Stimulated activated CD8-positive, alpha-beta memory T cell treated with anti-CD3 and anti-CD28 coated beads, Interleukin-7, amount 100 ng/mL, for 4 hours (primary cell): ENCODE measurements around the gene KRTAP10-3.
"Not testable (repeated sequence)": the region's sequence is repeated elsewhere in the genome, so short reads cannot be mapped to it uniquely, and the experiment has no call there.

ENCODE experiments used
- DNase-seq, 2 donors: peaks; one replicate each; pipeline ENCODE4 v3.0.0-alpha.2; 2020; ENCODE audit warnings: low read depth in 2 of 2

KRTAP10-3 gene

DNA sequence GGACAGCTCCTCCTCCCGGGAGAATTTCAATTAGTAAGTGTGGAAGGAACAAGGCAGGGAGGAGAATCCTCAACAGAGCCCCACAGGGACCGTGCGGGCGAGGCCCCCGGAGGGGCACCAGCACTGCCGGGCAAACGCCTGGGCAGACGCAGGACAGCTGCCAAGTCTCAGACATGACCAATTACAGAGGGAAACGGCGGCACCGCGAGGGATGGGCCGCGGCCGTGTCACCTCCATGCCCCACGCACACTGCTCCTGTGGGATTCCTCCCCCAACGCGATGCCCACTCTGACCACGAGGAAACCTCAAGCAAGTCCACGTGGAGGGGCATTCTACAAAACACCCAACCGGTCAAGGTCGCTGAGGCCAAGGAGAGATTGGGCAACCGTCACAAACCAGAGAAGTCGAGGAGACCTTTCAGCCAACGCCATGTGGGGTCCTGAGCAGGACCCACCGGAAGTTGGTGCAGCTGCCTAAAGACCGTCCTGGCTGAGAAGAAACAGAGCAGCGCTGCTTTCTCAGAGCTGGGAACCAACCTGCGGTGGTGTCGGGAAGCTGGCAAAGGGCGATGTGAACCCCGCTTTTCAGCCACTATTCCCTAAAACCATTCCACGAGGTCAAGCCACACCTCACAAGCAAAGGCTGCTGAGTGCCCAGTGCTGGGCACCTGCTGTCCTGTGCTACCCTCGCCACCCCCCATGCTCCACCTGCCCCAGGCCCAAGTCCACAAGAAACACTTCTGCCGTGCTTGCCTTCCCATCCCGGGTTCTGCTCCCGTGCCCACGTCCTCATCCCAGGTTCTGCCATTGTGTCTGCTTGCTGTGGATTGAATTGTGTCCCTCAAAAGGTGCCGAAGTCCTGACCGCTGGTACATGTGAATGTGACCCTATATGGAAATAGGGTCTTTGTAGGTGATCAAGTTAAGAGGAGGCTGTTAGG lies 13.5 kb upstream of the KRTAP10-3 start:
- DNase-seq: no peak

DNA sequence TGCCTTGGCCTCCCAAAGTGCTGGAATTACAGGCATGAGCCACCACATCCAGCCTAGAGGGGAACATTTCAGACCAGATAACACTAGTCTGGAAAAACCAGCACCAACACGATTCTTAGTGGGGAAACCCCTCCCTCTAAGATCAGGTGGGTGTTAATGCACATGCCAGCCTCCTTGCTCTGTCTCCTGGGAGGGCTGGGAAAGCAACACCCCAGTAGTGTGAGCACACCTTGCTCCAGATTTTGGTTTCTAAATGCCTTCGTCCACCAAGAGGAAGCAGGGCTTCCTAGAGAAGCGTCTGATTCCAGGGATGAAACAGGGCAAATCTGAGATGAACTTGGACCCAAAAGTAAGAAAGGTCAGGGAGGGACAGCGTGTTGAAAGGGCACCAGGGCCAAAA lies 12.7 kb upstream of the KRTAP10-3 start:
- no peak for DNase-seq

DNA sequence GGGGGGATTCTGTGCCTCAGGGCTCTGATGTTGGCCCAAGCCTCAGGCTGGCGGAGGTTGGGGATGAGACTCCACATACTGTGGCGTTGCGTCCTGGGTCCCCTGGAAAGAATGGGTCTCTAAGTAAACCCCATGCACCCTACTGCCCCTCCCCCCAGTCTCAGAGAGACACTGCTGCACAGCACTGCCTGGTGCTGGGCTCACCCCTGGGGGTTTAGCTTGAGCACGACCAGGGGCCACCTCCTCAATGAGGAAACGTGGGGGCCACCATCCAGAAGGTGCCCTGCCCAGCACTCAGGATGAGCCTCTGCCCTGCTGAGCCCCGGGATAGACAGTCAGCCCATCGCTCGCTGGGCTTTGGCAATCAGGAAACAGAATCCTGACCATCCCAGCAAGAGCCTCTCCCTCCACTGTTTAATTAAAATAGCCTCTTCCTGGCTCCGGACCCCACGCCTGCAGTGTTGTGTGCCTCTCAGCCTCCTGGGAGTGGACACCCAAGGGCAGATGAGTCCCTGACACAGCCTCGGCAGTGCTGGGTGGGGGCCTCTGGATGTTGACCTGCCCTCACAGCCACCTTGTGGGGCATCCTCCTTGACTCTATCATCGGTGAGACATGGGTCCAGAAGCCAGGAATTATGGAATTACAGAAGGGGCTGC lies 11.4 kb upstream of the KRTAP10-3 start:
- DNase-seq: no peak

DNA sequence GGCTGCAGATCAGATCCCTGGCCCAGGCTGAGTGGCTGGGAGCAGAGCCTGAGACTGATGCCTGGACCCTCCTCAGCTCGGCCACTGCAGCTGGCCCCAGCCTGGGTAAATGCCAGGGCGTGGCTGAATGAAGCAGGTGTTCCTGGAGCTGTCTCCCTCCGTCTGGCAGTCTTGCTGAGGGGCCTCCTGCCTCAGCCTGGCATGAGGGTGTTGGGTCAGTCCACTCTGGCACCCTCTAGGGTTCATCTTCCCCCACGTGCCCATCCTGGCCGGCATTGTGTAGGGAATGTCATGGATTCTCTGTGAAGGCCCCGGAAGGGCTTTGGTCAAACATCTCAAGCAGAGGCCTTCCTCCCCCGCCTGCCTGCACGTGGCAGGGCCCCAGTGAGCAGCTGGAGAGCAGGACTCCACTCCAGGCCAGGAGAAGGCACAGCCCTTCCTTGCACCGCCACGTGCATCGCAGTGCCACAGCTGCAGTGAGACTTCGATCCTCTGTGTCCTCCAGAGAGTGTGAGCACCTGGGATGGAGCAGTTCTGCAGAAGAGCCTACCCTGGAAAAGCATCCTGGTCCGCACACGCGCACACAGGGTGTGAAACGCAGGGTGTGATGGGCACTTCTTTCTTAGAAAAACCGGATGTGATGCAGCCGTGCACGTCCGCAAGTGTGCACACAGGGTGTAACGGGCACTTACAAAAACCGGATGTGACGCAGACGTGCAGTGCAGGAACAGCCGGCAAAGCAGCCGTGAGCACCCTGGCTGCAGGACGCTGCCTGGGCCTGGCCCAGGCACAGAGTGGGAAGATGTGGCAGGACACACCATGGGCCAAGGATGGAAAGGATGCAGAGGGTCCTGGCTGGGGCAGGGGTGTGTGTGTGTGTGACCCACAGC lies 10.3 kb upstream of the KRTAP10-3 start:
- DNase-seq: no peak

DNA sequence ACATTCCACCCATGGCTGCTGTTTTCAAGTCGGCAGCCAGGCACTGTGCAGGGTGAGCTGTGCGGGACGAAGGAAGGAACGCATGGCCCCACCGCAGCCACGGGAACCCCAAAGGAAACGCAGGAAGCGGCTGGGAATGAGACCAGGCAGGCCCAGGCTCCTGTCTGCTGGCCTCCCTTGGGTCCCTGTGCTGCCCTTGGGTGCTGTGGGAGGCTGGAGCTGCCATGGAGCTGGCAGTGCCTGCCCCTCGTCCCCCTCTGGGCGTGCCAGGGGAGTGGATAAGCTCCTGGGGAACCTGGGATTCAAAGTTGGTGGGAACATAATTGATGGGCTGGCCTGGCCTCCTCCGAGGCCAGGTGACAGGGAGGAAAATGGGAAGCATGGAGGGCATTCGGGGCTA lies 9.7 kb upstream of the KRTAP10-3 start:
- no peak for DNase-seq

DNA sequence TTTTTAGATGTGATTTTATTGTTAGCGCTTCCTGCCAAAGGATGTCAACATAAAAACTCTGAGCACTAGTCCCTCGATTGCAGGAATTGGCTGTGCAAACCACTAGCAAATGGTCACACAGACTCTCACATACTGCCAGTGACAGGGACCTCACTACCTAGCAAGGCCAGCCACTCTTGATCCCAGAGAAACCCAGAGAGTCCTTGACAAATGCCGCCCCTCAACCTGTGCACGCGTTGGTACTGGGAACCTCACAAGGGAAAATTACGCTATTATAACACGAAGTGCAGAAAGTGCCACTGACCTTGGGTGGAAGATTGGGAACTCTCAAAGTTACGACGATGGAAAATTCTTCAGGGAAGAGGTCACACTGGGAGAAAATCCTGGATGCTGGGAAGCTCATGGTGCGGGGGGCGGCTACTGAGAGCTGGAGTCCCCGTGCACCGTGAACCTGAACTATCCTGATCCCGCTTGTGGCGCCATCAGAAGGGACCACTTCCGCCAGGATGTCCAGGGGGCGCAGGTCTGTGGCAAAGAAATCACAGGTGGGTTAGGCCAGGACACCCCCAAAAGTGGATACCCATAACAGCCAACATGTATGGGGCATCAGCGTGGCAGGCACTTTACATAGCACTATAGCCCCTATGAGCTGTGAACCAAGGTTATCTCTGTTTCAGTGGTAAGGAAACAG lies 9.0 kb upstream of the KRTAP10-3 start:
- no peak for DNase-seq

DNA sequence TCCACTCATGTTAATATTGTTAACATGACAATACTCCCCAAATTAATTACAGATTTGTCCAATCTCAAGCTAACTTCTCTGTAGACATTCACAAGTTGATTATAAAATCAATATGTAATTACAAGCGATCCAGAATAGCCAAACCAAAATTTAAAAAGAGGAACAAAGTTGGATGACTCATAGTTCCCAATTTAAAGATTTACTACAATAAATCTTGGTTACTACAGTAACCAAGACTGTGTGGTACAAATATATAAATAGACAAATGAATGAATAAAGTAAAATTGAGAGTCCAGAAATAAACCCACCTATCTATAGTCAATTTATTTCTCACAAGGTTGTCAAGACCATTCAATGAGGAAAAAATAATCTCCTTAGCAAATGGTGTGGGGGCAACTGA lies 7.8 kb upstream of the KRTAP10-3 start:
- no peak for DNase-seq

DNA sequence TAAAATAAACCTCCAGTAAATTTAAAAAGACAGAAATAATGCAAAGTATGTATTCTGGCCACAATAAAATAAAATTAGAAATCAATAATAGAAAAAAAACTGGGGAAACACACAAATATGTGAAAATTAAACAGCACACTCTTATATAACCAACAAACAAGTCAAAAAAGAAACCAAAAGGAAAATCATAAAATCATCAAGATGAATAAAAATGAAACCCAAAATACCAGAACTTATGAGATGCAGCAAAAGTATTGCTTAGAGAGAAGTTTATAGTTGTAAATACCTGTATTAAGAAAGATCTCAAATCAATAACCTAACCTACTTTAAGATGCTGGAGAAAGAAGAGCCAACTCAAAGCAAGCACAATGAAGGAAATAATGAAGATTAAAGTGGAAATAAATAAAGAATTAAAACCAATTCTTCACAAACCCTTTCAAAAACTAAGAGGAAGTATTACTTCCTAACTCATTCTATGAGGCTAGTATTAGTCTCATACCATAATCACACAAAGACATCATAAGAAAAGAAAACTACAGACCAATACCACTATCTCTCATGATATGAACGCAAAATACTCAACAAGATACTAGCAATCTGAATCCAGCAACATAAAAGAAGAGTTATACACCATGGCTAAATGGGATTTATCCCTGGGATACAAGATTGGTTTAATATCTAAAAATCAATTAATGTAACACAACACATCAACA lies 6.4 kb upstream of the KRTAP10-3 start:
- DNase-seq: no peak

DNA sequence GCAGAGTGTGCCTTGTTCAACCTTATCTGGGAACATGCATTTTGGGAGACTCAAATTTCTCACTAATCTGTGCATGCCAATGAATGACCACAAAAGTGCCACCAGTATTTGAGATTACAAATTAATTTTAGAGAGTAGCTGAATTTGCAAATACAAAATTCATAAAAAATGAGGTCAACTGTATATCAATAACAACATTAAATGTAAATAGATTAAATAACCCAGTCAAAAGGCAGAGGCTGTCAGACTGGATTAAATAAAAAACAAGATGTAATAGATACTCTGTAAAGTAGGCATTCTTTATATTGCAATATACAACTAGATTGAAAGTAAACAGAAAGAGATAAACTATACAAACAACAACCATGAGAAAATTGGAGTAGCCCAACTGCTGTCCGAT lies 5.5 kb upstream of the KRTAP10-3 start:
- DNase-seq: no peak

DNA sequence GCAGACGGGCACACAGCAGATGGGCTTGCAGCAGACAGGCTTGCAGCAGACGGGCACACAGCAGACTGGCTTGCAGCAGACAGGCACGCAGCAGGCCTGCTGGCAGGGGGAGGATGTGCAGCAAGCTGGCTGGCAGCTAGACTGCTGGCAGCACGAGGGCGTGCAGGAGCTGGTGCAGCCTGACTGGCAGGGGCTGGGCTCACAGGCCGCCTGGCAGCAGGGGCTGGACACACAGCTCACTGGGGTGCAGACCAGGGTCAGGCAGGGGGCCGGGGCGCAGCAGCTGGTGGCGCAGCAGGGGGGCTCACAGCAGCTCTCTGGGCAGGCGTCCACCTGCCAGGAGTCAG lies 293 bp downstream of the KRTAP10-3 start:
- not testable (repeated sequence) for DNase-seq

DNA sequence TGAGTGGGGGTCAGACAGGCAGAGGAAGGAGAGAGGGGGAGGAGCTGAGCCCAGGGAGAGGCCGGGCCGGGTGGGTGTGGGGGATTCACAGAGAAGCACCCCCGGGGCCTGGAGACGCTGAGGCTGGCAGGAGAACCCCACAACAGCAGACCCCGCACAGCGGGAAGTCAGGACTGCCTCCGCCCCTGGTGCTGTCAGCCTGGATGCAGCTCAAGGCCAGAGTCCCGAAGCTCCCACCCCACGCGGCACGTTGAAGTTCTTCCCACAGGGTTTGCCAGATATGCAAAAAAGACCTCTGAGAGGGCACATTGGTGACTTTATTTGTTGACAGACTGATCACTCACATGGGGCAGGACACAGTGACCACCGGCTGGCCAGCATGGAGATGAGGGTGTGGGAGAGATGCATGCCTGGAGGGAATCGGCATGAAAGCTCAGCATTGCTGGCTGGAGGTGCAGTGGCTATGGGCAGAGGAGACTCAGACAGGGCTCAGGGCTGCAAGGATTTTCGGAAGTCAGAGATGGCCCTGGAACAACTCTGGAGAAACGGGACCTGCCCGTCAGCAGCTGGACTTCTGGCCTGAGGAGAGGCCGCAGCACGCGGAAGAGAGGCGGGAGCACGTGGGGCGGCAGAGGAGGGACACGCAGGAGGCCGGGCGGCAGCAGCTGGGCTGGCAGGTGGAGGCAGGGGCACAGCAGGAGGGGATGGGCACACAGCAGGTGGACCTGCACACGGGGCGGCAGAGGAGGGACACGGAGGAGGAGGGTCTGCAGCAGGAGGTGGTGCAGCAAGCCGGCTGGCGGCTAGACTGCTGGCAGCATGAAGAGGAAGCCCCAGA lies 885 bp downstream of the KRTAP10-3 start:
- no peak for DNase-seq

DNA sequence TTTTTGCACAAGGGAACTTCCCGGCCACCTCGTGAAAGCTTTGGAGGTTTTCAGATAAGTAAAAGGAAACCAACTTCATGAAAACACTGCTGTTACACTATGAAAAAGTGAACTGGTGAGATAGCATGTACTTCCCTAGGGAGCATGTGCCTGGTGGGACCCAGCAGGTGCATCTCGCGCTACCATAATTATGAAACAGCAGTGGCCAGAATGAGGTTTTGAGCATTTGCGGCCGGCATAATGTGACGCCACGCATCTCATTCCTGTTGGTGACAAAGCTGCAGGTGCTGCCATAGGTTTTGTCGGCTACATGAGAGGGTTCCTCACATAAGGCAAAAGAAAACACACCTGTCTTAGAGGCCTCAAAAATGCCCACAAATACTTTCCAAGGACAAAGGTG lies 1.7 kb downstream of the KRTAP10-3 start:
- DNase-seq: no peak

DNA sequence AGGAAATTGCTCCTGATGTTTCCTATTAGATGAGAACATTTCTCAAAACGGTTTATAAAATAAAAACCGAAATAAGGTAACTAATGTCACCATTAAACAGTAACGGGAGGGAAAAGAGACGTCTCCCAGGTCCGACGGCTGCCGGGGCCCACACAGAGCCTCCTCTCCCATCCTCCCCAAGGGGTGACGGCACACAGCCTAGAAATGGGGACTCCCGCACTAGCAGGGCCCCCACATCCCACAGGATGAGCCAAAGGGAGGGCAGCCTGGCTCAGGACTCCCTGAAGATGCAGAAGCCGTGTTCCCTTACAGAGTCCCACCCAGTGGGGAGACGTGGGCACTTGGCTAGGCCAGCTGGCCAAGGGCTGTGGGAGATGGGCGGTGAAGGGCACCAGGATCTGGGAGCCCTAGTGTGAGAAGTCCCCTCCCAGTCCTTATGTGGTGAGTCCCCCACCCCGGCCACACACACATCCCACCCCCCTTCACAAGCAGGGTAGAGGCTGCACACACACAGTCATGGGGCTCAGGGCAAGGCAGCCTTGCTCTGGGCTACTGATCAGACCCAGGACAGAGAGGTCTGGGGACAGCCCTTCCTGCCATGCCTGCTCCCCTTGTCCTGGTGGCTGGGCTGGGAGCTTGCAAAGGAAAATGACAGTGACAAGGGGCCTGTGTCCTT lies 3.3 kb downstream of the KRTAP10-3 start:
- DNase-seq: no peak

DNA sequence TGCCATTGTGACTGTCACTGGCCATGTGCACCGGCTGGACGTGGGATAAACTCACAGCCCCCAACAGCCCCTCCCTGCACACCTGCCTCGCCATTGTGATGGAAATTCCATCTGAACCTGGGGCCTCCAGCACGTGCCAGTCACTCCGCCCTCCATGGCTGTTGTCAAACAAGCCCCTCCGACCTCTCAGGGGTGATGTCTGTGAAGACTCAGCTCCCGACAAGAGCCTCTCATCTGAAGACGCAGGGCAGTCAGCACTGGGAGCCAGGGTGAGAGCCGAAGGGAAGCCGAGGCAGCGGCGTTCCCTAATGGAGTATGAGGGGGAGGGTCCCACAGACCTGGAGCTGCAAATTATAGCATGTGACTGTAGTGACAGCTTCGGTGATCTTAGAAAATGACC lies 5.9 kb downstream of the KRTAP10-3 start:
- DNase-seq: no peak

DNA sequence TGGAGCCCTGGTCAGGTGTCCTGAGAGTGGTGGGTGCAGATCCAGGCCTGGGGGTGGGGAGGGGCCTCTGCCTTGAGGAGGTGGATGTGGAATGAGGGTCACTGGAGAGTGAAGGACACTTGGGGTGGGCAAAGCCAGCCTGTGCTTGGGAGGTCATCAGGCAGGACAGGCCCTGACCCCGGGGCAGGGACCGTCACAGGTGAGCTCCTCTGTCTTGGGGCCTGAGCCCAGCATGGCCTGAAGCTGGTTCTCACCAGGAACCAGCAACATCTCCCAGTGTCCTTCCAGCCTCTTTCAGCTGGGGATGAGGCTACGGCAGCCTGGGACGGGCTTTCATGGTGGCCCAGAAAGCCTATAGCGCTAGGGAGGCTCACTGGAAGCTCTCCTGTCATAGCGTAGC lies 6.5 kb downstream of the KRTAP10-3 start:
- no peak for DNase-seq

DNA sequence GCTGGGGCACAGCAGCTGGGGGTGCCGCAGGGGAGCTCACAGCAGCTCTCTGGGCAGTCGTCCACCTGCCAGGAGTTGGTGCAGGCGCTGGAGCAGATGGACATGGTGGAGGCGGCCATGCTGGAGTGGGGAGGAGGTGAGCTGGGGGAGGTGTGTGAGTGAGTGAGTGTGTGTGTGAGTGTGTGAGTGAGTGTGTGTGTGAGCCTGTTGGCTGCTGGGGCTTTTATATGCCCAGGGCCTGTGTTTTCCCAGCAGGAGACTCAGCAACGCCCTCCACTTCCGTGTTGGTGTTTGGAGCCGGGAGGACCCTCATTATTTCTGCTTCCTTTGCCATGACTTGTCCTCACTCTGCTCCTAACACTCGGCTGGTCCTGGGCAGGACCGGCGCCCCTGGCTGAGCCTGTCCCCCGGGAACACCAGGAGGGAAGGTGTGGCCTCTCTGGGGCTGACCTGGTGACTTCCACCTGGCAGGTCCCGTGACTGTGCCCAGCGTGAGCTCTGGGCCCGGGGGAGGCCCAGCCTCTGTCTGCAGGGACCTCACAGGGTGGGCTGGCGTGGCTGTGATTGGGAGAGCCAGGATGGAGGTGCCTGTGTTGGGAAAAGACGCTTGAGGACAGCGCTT lies 7.1 kb downstream of the KRTAP10-3 start, which contains the start of gene KRTAP10-2:
KRTAP10-2 (minus strand) TSS at position 166 of the 622 bp plus-strand sequence; CDS start at position 119, 47 bp downstream.
- no peak for DNase-seq

DNA sequence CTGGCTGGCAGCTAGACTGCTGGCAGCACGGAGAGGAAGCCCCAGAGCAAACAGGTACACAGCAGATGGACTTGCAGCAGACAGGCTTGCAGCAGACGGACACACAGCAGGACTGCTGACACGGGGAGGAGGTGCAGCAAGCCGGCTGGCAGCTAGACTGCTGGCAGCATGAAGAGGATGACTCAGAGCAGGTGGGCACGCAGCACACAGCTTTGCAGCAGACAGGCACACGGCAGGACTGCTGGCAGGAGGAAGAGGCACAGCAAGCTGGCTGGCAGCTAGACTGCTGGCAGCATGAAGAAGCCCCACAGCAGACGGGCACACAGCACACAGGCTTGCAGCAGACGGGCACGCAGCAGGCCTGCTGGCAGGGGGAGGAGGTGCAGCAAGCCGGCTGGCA lies 7.8 kb downstream of the KRTAP10-3 start:
- DNase-seq: no peak

DNA sequence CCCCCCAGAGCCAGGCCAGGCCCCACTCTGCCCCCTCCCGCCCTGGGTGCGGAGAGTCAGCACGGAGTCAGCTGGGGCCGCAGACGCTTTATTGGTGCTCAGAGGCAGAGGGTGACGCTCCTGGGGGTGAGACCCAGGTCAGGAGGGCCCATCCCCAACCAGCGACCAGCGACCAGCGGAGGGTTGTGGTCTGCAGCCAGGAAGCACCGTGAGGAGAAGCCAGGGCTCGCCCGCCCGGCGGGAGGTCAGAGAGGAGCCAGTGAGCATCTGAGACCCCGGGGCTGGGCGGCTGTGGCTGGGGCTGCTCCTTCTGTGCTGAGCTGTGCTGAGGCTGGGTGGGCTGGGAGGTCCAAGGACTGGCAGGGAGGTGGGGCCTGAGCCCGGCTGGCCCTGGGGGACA lies 8.3 kb downstream of the KRTAP10-3 start:
- DNase-seq: not testable (repeated sequence)
